Fibroblast of pulmonary artery (primary cell): ENCODE results near the gene LIG4.

Experiments used
- DNase-seq: peaks from one replicate; pipeline ENCODE4 v3.0.0-alpha.2; 2010; ENCODE audit warnings: low read depth
- H3K4me3 ChIP-seq: replicated peaks from 2 replicates; pipeline ENCODE4 v1.5.1; 2011; ENCODE audit warnings: low read depth, mild to moderate bottlenecking, control low read depth, low read length, moderate library complexity
- CTCF ChIP-seq: IDR thresholded peaks from 2 replicates; pipeline ENCODE4 v1.5.1; 2011; ENCODE audit warnings: mild to moderate bottlenecking, control low read depth, low read length, inconsistent platforms; ENCODE audit errors: missing control alignments

The LIG4 gene

GRCh38 chr13:108194435-108194936 lies 20.9 kb downstream of the LIG4 start:
- no peak for TF ChIP-seq CTCF
- DNase-seq, result no peak
- no peak overlapping the region for H3K4me3 ChIP-seq

DNA sequence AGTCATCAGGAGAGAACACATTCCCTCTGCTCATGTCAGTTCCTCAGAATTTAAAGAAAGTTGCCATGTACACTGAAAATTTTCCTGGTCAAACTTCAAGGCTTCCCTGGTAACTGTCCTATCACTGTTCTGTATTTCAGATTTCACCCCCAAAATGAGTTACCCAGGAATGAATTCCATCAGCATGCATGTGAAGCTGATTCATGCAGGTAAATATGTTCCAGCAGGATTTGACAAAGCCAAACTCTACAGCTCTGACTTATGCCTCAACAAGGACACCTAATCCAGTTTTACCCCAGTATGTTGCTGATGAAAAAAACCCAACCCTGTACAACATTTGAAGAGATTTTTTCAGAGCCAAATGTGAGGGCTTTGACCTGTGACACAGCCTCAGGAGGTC lies 21.5 kb downstream of the LIG4 start:
- no peak for DNase-seq
- no peak overlapping the region for H3K4me3 ChIP-seq
- no peak for TF ChIP-seq CTCF

- TF ChIP-seq CTCF, result no peak
- no peak overlapping the region for H3K4me3 ChIP-seq
- no peak for DNase-seq
These were observed 24.4 kb downstream of the LIG4 start for GRCh38 chr13:108190897-108191296.

- no peak overlapping the region for H3K4me3 ChIP-seq
- no peak for DNase-seq
- no peak for TF ChIP-seq CTCF
These were observed 27.1 kb downstream of the LIG4 start for GRCh38 chr13:108188260-108188659.

DNA sequence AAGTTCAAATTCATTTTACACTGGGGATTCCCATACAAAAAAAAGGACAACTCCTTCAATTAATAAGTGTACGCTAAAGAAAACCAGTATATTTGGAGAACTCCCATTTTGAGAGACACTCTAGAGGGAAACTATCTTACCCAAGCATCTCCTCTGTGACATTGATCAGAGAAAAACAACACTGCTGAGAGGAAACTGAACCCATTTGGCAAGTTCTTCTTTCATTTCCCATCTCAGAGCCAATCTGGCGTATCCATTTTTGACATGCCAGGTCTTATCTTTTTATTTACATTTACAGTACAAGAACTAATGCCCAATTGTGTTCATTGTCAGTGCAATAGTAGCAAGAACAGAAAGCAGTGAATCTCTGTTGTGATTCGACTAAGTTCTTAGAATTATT lies 30.1 kb downstream of the LIG4 start:
- no peak for TF ChIP-seq CTCF
- H3K4me3 ChIP-seq, result no peak overlapping the region
- no peak for DNase-seq

- no peak for DNase-seq
- no peak overlapping the region for H3K4me3 ChIP-seq
- TF ChIP-seq CTCF, result no peak
These were observed 32.7 kb downstream of the LIG4 start for GRCh38 chr13:108182652-108183051.

GRCh38 chr13:108178078-108178477 lies 37.3 kb downstream of the LIG4 start:
- no peak for TF ChIP-seq CTCF
- DNase-seq, result no peak

More at GRCh38 chr13:108178078-108178477, 37.3 kb downstream of the LIG4 start:
- H3K4me3 ChIP-seq, result no peak overlapping the region
